Neutrophil (primary cell): Measurements from ENCODE around the gene SFXN3.

Experiments
- H3K27ac ChIP-seq: fragments of 200-600 bp; sonication (generic); 2 replicates; pipeline ENCODE4 v1.5.1; 2016; ENCODE audit warnings: mild to moderate bottlenecking, moderate library complexity
- H3K27me3 ChIP-seq: fragments of 200-600 bp; sonication (generic); 2 replicates; pipeline ENCODE4 v1.6.0; 2016; ENCODE audit warnings: mild to moderate bottlenecking
- H3K36me3 ChIP-seq: fragments of 200-600 bp; sonication (generic); 2 replicates; pipeline ENCODE4 v1.5.1; 2017
- H3K4me1 ChIP-seq, 2 experiments: fragments of 200-600 bp in 1 of 2; sonication (generic) in 1 of 2; 1 replicate in 1 of 2; 2 replicates in 1 of 2; pipeline versions ENCODE4 v1.5.1 to v1.6.1; 2013 to 2016; ENCODE audit warnings: low read depth in 1 of 2, low read length in 1 of 2, mild to moderate bottlenecking in 1 of 2, moderate library complexity in 1 of 2; ENCODE audit not compliant: control insufficient read depth in 1 of 2, insufficient read depth in 1 of 2
- H3K4me3 ChIP-seq, 2 experiments: fragments of 200-600 bp in 1 of 2; sonication (generic) in 1 of 2; 1 replicate in 1 of 2; 2 replicates in 1 of 2; pipeline ENCODE4 v1.5.1; 2013 to 2016; ENCODE audit warnings: low read depth in 1 of 2, low read length in 1 of 2, mild to moderate bottlenecking in 1 of 2, moderate library complexity in 1 of 2
- H3K9me3 ChIP-seq: fragments of 200-600 bp; sonication (generic); 2 replicates; pipeline ENCODE4 v1.5.1; 2016
- CTCF ChIP-seq: fragments of 200-600 bp; sonication (generic); IDR thresholded peaks from 2 replicates; pipeline ENCODE4 v1.5.1; 2016; ENCODE audit warnings: antibody characterized with exemption

SFXN3 gene

GRCh38 chr10:100998991-100999741 is 31.9 kb upstream of the SFXN3 start:
- Histone ChIP-seq H3K9me3 (no peaks in the 10 kb centered on the region), H3K27me3 (no peaks in the 10 kb centered on the region), H3K4me1 (peaks cover 28 to 38% of the 10 kb centered on the region in 2 experiments), H3K4me3 (peak overlapping the region; percentile 91 to 94), H3K36me3 (no peaks in the 10 kb centered on the region), H3K27ac (peak overlapping the region; percentile 58)
- peak; percentile 98 for TF ChIP-seq CTCF

GRCh38 chr10:100999742-101000126 is 31.3 kb upstream of the SFXN3 start, which contains the start of gene LZTS2:
TSS of gene LZTS2 (plus strand) at chr10:100999808. CDS start at chr10:101002539, 2,731 bp downstream.
- Histone ChIP-seq H3K4me3 (peak within 1 kb of the TSS; percentile 91 to 94), H3K9me3 (no peaks in the 10 kb centered on the region), H3K4me1 (peaks cover 28 to 38% of the 10 kb centered on the region in 2 experiments), H3K27ac (peak within 1 kb of the TSS; percentile 58), H3K36me3 (no peaks in the 10 kb centered on the region), H3K27me3 (no peaks in the 10 kb centered on the region)
- TF ChIP-seq CTCF = no peak

- Histone ChIP-seq H3K4me3 (peak overlapping the region; percentile 91 to 94), H3K27me3 (no peaks in the 10 kb centered on the region), H3K4me1 (peaks cover 28 to 38% of the 10 kb centered on the region in 2 experiments), H3K27ac (no peak overlapping the region), H3K9me3 (no peaks in the 10 kb centered on the region), H3K36me3 (peaks cover 3% of the 10 kb centered on the region)
- TF ChIP-seq CTCF = no peak
Measured at GRCh38 chr10:101000127-101000914, 30.7 kb upstream of the SFXN3 start.

DNA sequence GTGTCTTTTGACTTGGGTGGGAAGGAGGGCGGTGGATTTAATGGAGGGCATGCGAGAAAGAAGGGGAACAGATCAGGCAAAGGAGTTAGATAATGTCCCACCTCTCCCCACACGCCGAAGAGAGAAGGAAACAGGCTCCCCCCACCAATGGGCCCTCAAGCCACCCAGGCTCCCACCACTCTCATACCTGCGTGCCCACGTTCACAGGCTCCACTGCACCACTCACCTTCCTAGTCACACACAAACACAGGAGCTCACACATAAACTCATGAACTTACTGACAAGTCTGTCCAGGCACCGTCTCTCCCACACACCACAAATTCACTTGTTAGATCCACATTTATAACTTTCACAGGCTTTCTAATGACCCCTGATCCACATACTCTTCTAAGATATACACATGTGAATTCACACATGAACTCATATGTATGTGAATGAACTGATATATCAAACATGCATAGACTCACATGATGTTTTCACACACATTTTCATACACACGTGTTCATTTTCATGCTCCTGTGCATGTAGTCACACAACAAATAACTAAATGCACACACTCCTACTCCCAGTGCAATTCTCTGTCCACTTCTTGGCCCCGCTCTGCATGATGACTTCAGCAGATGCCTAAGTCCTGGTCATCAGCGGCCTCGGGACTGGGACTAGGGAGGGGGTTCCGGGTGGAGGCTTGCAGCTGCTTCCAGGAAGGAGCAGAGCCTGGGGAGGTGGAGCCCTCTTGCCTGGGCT is 29.9 kb upstream of the SFXN3 start:
- Histone ChIP-seq H3K4me3 (no peak overlapping the region), H3K9me3 (no peaks in the 10 kb centered on the region), H3K27ac (no peak overlapping the region), H3K27me3 (no peaks in the 10 kb centered on the region), H3K4me1 (peaks cover 28 to 38% of the 10 kb centered on the region in 2 experiments), H3K36me3 (peaks cover 9% of the 10 kb centered on the region)
- TF ChIP-seq CTCF = no peak

DNA sequence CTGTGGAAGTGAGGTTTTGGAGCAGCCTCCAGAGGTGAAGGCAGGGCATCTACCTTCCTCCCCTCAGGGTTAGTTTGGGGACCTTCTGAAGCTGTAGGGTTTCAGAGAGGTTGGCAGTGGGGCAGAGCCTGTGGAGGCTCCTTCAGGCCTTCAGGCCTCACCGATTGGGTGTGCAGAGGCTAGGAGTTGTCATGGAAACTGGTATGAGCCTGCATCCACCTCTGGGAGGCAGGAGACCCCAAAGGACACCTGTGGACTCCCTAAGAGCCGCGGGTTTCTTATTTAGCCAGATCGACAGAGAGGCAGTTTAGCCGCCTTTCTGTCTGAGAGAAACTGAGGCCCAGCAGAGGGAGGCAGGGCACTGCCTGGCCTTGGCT is 29.4 kb upstream of the SFXN3 start:
- Histone ChIP-seq H3K27ac (no peak overlapping the region), H3K4me1 (peaks cover 24 to 33% of the 10 kb centered on the region in 2 experiments), H3K4me3 (no peak overlapping the region), H3K27me3 (no peaks in the 10 kb centered on the region), H3K36me3 (peaks cover 11% of the 10 kb centered on the region), H3K9me3 (no peaks in the 10 kb centered on the region)
- no peak for TF ChIP-seq CTCF
